Neural cell (in vitro differentiated cells): ENCODE data around the gene MAJIN.

Source experiments
- CTCF ChIP-seq: fragments of 450-650 bp; IDR thresholded peaks from 2 replicates; pipeline ENCODE4 v1.5.1; 2014; ENCODE audit warnings: antibody characterized with exemption, mild to moderate bottlenecking, moderate library complexity; ENCODE audit not compliant: poor library complexity, severe bottlenecking
- EP300 ChIP-seq: fragments of 450-650 bp; conservative IDR thresholded peaks from 2 replicates; pipeline ENCODE4 v1.6.1; 2014; ENCODE audit warnings: antibody characterized with exemption, mild to moderate bottlenecking, moderate library complexity; ENCODE audit not compliant: poor library complexity, severe bottlenecking
- EZH2 ChIP-seq: fragments of 200-600, 300-800 bp; shearing (Covaris generic), sonication (generic); IDR thresholded peaks from 2 replicates; pipeline ENCODE4 v1.6.1; 2014; ENCODE audit warnings: antibody characterized with exemption, low read length, borderline replicate concordance, mild to moderate bottlenecking; ENCODE audit not compliant: insufficient read depth, poor library complexity, severe bottlenecking
- POLR2AphosphoS5 ChIP-seq: IDR thresholded peaks from 2 replicates; pipeline ENCODE4 v1.6.1; 2012
- RAD21 ChIP-seq: fragments of 450-650 bp; conservative IDR thresholded peaks from 2 replicates; pipeline ENCODE4 v1.6.1; 2014; ENCODE audit warnings: antibody characterized with exemption, mild to moderate bottlenecking, moderate library complexity
- TAF1 ChIP-seq: IDR thresholded peaks from 2 replicates; pipeline ENCODE4 v1.6.1; 2012; ENCODE audit warnings: low read depth

- TF ChIP-seq CTCF (no peak), EZH2 (no peak), POLR2AphosphoS5 (no peak), TAF1 (no peak), EP300 (no peak), RAD21 (no peak)
Observed at GRCh38 chr11:64913171-64913727, 58.7 kb downstream of the MAJIN start.
